Heart left ventricle (tissue), 16 donors: ENCODE data around the gene FRMD6. TPM values are rescaled to one million over a fixed set of nuclear protein-coding genes. Genes with fewer than 3 reads are reported as not detected.

ENCODE experiments used
- ATAC-seq, 4 donors: fragments of 200-7000 bp; cut with Tn5 transposase; one replicate each; pipeline ENCODE4 v1.9.1; 2020 to 2022; ENCODE audit warnings: moderate library complexity in 4 of 4, mild to moderate bottlenecking in 3 of 4, moderate number of reproducible peaks in 1 of 4
- DNase-seq, 5 donors: peaks; one replicate each; pipeline ENCODE4 v3.0.0-alpha.2; 2020
- H3K27ac ChIP-seq, 12 donors: fragments of 200-600 bp; sonication (generic) in 4 of 12; one replicate each; pipeline versions ENCODE4 v1.5.0 to v1.8.0; 2016 to 2022; ENCODE audit warnings: mild to moderate bottlenecking in 2 of 12
- H3K27me3 ChIP-seq, 9 donors: fragments of 200-600 bp; sonication (generic) in 2 of 9; one replicate each; pipeline versions ENCODE4 v1.5.1 to v1.8.0; 2016 to 2022; ENCODE audit warnings: mild to moderate bottlenecking in 3 of 9
- H3K36me3 ChIP-seq, 9 donors: fragments of 200-600 bp; sonication (generic) in 2 of 9; one replicate each; pipeline versions ENCODE4 v1.5.0 to v1.8.0; 2018 to 2022; ENCODE audit warnings: mild to moderate bottlenecking in 2 of 9
- H3K4me1 ChIP-seq, 12 donors: fragments of 200-600 bp; sonication (generic) in 4 of 12; one replicate each; pipeline versions ENCODE4 v1.5.0 to v1.8.0; 2016 to 2022; ENCODE audit warnings: mild to moderate bottlenecking in 3 of 12
- H3K4me3 ChIP-seq, 12 donors: fragments of 200-600 bp; sonication (generic) in 4 of 12; one replicate each; pipeline versions ENCODE4 v1.5.0 to v1.8.0; 2017 to 2022; ENCODE audit warnings: mild to moderate bottlenecking in 9 of 12, moderate library complexity in 4 of 12
- H3K9me3 ChIP-seq, 12 donors: fragments of 200-600 bp; sonication (generic) in 4 of 12; one replicate each; pipeline versions ENCODE4 v1.5.0 to v1.8.0; 2016 to 2022; ENCODE audit warnings: mild to moderate bottlenecking in 1 of 12
- POLR2A ChIP-seq, 2 donors: fragments of 450-650 bp; IDR thresholded peaks; one replicate each; pipeline ENCODE4 v1.6.1; 2017; ENCODE audit warnings: antibody characterized with exemption in 2 of 2, mild to moderate bottlenecking in 2 of 2, moderate library complexity in 2 of 2
- WGBS, 4 donors: extraction: QIAGEN DNeasy Blood & Tissue Kit in 2 of 4; methylation state at CpG; one replicate each; pipeline versions ENCODE4 v1.1.5 to v1.1.7; 2013 to 2018; 5-methylcytosine and 5-hydroxymethylcytosine counted together
- intact Hi-C, 10 donors: fragments of 100-400 bp; cut with DNase I; formaldehyde crosslinking; loops; one replicate each; pipeline versions ENCODE4 v1.11.1 to v1.14.2; 2022
- polyA plus RNA-seq, 2 donors: library from polyadenylated mRNA; stranded (reverse); fragments of 200-250 nt; gene quantifications; one replicate each; pipeline ENCODE4 v1.2.3, GENCODE V29; 2013
- total RNA-seq, 9 donors: library from RNA; depleted of rRNA in 2 of 9; stranded (reverse); fragments of >200 nt in 2 of 9; fragmentation: NEBNext Ultra II Directional in 3 of 9; extraction: Animal tissue kit (Norgen Biotek cat#: 25700) in 3 of 9; gene quantifications; one replicate each; pipeline versions ENCODE4 v1.1.0 to v1.2.4, GENCODE V29; 2016 to 2023
- TF ChIP-seq, protein P1 (sequence below), 12 donors: fragments of 200-600 bp; sonication (generic) in 4 of 12; IDR thresholded peaks; one replicate each; pipeline versions ENCODE4 v1.5.0 to v1.8.0; 2018 to 2022; ENCODE audit warnings: antibody characterized with exemption in 12 of 12, mild to moderate bottlenecking in 5 of 12
- donor health status: ischemic (EF 13 %, LVEDD 7.1; RV severe dilation, severe dysfunction).
- donor health status: healthy with polysubstance abuse.
- donor health status: DM: no; HTN: yes; CAD: no.
- donor health status: DM: no; HTN: no; CAD: no.
- donor health status: ischemic (EF 25% LVEDD 6.9; RV normal size, moderate dysfunction).
- donor health status: ischemic (EF 25% LVEDD 5.7; RV mildly dilated, moderate dysfunction).
- donor health status: healthy.
- donor health status: DM: yes; HTN: yes; CAD: no.
- donor health status: ischemic (EF 35%, LVEDD 5.7; RV mildly dilated, moderate dysfunction).
- donor health status: nonischemic (EF 11% LVEDD 7.7; RV severe dilation, severe dysfunction).
- donor health status: DM: yes; HTN: yes; CAD: no.
- donor health status: PGD.
- donor health status: ischemic (EF 29% LVEDD 5.4; RV normal size, mild dysfunction).
- donor health status: nonischemic (EF 23%, LVEDD 6.1; RV moderate dilation, normal function).

FRMD6 gene
- total and polyA plus RNA-seq, 11 donors: 1.9 to 23.2 (median 8.9) TPM

DNA sequence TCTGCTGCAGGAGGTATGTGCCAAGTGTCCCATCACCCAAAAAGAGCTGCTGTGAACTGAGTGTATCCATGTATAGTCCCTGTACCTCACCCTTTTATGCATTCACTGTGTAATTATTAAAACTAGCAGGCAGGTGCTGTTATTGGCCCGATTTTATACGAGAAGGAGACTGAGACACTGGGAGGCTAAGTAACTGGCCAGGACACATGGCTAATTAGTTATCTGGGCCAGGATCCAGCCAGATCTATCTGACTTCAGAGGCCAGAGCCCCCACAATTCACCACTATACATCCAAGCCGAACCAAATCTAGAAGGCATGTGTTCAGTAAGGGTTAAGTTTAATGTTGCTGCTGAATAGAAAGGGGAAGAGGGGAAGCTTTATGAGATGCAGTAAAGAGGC, 73.4 kb downstream of the FRMD6 start:
- no peak overlapping the region for H3K27ac ChIP-seq
- intact Hi-C loops: no loop called here
- ATAC-seq: no peak

DNA sequence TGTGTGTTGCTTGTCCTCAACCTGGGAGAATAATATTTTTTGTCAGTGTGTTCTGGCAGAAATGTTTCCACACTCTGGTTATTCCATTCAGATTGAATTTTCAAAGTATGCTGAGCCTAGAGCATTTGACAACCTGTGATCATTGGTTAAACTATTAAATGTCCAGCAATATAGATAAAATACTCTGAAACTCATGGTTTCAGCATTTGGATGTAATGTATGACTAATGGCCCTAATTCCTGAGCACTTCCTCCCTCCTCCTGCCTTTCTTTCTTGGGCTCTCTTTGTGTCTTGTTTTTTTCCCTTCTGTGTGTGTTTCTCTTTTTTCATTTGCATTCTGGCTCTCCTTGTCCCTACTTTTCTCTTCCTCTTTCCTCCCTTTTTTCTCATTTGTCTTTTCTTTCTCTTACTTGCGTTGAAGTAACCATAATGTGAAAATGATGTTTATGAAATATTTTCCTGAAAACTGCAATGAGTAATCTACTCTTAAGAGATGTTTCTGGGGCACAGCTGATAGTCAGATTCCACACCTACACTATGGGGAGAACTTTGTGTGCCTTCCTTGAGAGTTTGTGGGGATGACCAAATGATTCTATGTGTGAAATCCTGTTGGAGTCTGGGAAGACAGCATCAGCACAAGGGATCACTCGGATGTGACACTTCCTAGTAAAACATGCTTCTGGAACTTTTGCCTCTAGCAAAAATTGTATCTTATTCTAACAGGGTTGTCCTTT, 74.6 kb downstream of the FRMD6 start:
- no peak overlapping the region for H3K4me3 ChIP-seq
- H3K27ac ChIP-seq: no peak overlapping the region
- no peaks in the 10 kb centered on the region for H3K27me3 ChIP-seq
- no peak for ATAC-seq
- TF ChIP-seq POLR2A (IDR thresholded peaks at IDR 0.05): no peak
- TF ChIP-seq, protein P1, sequence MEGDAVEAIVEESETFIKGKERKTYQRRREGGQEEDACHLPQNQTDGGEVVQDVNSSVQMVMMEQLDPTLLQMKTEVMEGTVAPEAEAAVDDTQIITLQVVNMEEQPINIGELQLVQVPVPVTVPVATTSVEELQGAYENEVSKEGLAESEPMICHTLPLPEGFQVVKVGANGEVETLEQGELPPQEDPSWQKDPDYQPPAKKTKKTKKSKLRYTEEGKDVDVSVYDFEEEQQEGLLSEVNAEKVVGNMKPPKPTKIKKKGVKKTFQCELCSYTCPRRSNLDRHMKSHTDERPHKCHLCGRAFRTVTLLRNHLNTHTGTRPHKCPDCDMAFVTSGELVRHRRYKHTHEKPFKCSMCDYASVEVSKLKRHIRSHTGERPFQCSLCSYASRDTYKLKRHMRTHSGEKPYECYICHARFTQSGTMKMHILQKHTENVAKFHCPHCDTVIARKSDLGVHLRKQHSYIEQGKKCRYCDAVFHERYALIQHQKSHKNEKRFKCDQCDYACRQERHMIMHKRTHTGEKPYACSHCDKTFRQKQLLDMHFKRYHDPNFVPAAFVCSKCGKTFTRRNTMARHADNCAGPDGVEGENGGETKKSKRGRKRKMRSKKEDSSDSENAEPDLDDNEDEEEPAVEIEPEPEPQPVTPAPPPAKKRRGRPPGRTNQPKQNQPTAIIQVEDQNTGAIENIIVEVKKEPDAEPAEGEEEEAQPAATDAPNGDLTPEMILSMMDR (IDR thresholded peaks at IDR 0.05): no peak
- H3K36me3 ChIP-seq: peaks cover 0 to 93% (median 36%) of the 10 kb centered on the region in 9 donors
- WGBS, 4 donors: 93 to 97% (median 94%) methylated on average over 2 of the region's 2 CpGs
- intact Hi-C loops: no loop called here
- no peaks in the 10 kb centered on the region for H3K9me3 ChIP-seq
- no peaks in the 10 kb centered on the region for H3K4me1 ChIP-seq
- no peak for DNase-seq

More for the DNA sequence above, 73.4 kb downstream of the FRMD6 start:
- DNase-seq: no peak
- H3K4me3 ChIP-seq: no peak overlapping the region
- WGBS, 4 donors: 78 to 89% (median 82%) methylated on average over 3 of the region's 3 CpGs
- TF ChIP-seq, protein P1 (IDR thresholded peaks at IDR 0.05): no peak
- no peak for TF ChIP-seq POLR2A (IDR thresholded peaks at IDR 0.05)
- peaks cover 0 to 98% (median 48%) of the 10 kb centered on the region in 9 donors for H3K36me3 ChIP-seq
- H3K4me1 ChIP-seq: no peaks in the 10 kb centered on the region
- H3K9me3 ChIP-seq: no peaks in the 10 kb centered on the region
- no peaks in the 10 kb centered on the region for H3K27me3 ChIP-seq

GRCh38 chr14:51727526-51727925, 75.8 kb downstream of the FRMD6 start:
- Histone ChIP-seq H3K4me3 (no peak overlapping the region), H3K4me1 (no peaks in the 10 kb centered on the region), H3K27ac (no peak overlapping the region), H3K27me3 (no peaks in the 10 kb centered on the region), H3K36me3 (peaks cover 0 to 84% (median 26%) of the 10 kb centered on the region in 9 donors), H3K9me3 (no peaks in the 10 kb centered on the region)
- no peak for TF ChIP-seq POLR2A (IDR thresholded peaks at IDR 0.05)
- ATAC-seq (no peak), DNase-seq (no peak)
- WGBS, 4 donors: 89 to 92% (median 91%) methylated on average over 5 of the region's 5 CpGs
- intact Hi-C loops: no loop called here

DNA sequence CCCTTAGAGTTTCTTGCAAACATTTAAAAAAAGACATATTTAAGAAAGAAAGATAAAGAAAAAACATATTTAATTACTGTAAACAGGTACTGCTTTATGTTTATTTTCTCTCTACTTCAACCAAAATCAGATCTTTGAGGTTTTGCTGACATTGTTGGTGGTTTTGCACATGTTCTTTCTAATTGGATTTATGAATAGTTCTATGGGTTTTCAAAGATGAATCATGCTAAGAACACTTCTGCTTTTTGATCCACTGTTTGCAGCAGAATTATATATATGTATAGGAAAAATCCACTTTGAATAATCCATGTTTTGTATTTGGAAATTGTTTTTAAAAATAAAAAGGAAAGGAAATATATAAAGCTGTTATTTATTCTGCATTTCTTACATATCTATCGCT, 78.4 kb downstream of the FRMD6 start:
- Histone ChIP-seq H3K9me3 (no peaks in the 10 kb centered on the region), H3K27ac (no peak overlapping the region), H3K36me3 (peaks cover 0 to 58% (median 19%) of the 10 kb centered on the region in 9 donors), H3K27me3 (no peaks in the 10 kb centered on the region), H3K4me1 (no peaks in the 10 kb centered on the region), H3K4me3 (no peak overlapping the region)
- intact Hi-C loops: no loop called here
- no peak for DNase-seq
- TF ChIP-seq POLR2A (IDR thresholded peaks at IDR 0.05): no peak
- TF ChIP-seq, protein P1 (IDR thresholded peaks at IDR 0.05): no peak
- ATAC-seq: no peak
- 96 to 100% (median 97%) methylated on average over 1 of the region's 1 CpG for WGBS, 4 donors
